Glutamatergic neuron (in vitro differentiated cells): ENCODE results near the gene ZNF668. TPM values are rescaled to one million over a fixed set of nuclear protein-coding genes. Genes with fewer than 3 reads are reported as not detected.

Source experiments
- DNase-seq: peaks from one replicate; pipeline ENCODE4 v3.0.0; 2022
- H3K27ac Mint-ChIP-seq: one replicate; pipeline ENCODE4 v1.8.0; 2020; ENCODE audit warnings: mild to moderate bottlenecking, mixed read lengths, inconsistent platforms; ENCODE audit not compliant: unreplicated experiment
- H3K27me3 Mint-ChIP-seq: one replicate; pipeline ENCODE4 v1.8.0; 2020; ENCODE audit warnings: mild to moderate bottlenecking, moderate library complexity, mixed read lengths, inconsistent platforms; ENCODE audit not compliant: unreplicated experiment
- H3K36me3 Mint-ChIP-seq: one replicate; pipeline ENCODE4 v1.8.0; 2020; ENCODE audit warnings: mild to moderate bottlenecking, mixed read lengths, inconsistent platforms; ENCODE audit not compliant: unreplicated experiment
- H3K4me1 Mint-ChIP-seq: one replicate; pipeline ENCODE4 v1.8.0; 2020; ENCODE audit warnings: mild to moderate bottlenecking, low read depth, mixed read lengths, inconsistent platforms; ENCODE audit not compliant: unreplicated experiment
- H3K4me3 Mint-ChIP-seq: one replicate; pipeline ENCODE4 v1.8.0; 2020; ENCODE audit warnings: mild to moderate bottlenecking, mixed read lengths, inconsistent platforms; ENCODE audit not compliant: unreplicated experiment
- H3K9me3 Mint-ChIP-seq: one replicate; pipeline ENCODE4 v1.8.0; 2020; ENCODE audit warnings: mild to moderate bottlenecking, moderate library complexity, mixed read lengths, inconsistent platforms; ENCODE audit not compliant: unreplicated experiment
- CTCF ChIP-seq: fragments of 200-600 bp; sonication (generic); IDR thresholded peaks from one replicate; pipeline ENCODE4 v1.5.0; 2021; ENCODE audit not compliant: partially characterized antibody, unreplicated experiment
- total RNA-seq: library from RNA; stranded (reverse); fragmentation: NEBNext Ultra II Directional; extraction: Animal tissue kit (Norgen Biotek cat#: 25700); gene quantifications from one replicate; pipeline ENCODE4 v1.2.1, GENCODE V29; 2021; ENCODE audit not compliant: unreplicated experiment

ZNF668 gene
- total RNA-seq, 1 donor from 2014 or later: 15.5 TPM

- no peak for DNase-seq
- H3K36me3 Mint-ChIP-seq: no peaks in the 10 kb centered on the region
- H3K4me3 Mint-ChIP-seq: peak overlapping the region; percentile 83
- no peak for TF ChIP-seq CTCF
- H3K27me3 Mint-ChIP-seq: peaks cover 8% of the 10 kb centered on the region
- H3K27ac Mint-ChIP-seq: peak overlapping the region; percentile 17
- H3K4me1 Mint-ChIP-seq: peaks cover 11% of the 10 kb centered on the region
- peaks cover 13% of the 10 kb centered on the region for H3K9me3 Mint-ChIP-seq
Observed at GRCh38 chr16:31110106-31111034, 36.3 kb upstream of the ZNF668 start.

GRCh38 chr16:31109622-31110021 lies 35.6 kb upstream of the ZNF668 start:
- Mint-ChIP-seq H3K4me1 (peaks cover 11% of the 10 kb centered on the region), H3K36me3 (no peaks in the 10 kb centered on the region), H3K27me3 (peaks cover 8% of the 10 kb centered on the region), H3K27ac (peak overlapping the region; percentile 59), H3K4me3 (peak overlapping the region; percentile 83), H3K9me3 (peaks cover 13% of the 10 kb centered on the region)
- no peak for TF ChIP-seq CTCF
- no peak for DNase-seq

GRCh38 chr16:31108794-31109558 lies 34.9 kb upstream of the ZNF668 start:
- no peak for DNase-seq
- Mint-ChIP-seq H3K27ac (peak overlapping the region; percentile 59), H3K4me1 (peaks cover 11% of the 10 kb centered on the region), H3K27me3 (peaks cover 8% of the 10 kb centered on the region), H3K9me3 (peaks cover 13% of the 10 kb centered on the region), H3K36me3 (no peaks in the 10 kb centered on the region), H3K4me3 (peak overlapping the region; percentile 83)
- TF ChIP-seq CTCF: no peak

- Mint-ChIP-seq H3K36me3 (no peaks in the 10 kb centered on the region), H3K27me3 (peaks cover 8% of the 10 kb centered on the region), H3K27ac (peak within 1 kb of the TSS; percentile 99), H3K9me3 (peaks cover 13% of the 10 kb centered on the region), H3K4me3 (peak within 1 kb of the TSS; percentile 89), H3K4me1 (peaks cover 11% of the 10 kb centered on the region)
- DNase-seq: peak; percentile 86
- TF ChIP-seq CTCF: no peak
Observed at GRCh38 chr16:31108035-31108793, 34.2 kb upstream of the ZNF668 start, which contains the start of gene BCKDK. Gene BCKDK (plus strand): TSS chr16:31108386. CDS start chr16:31109224, 838 bp downstream.
